Central memory CD8-positive, alpha-beta T cell (primary cell): ENCODE results near the gene PTPRM.

ENCODE experiments used
- ATAC-seq: fragments of 150-1000 bp; cut with Tn5 transposase; replicated peaks from 2 replicates; pipeline ENCODE4 v1.10.0; 2022; ENCODE audit warnings: mild to moderate bottlenecking, moderate FRiP score, moderate number of reproducible peaks; ENCODE audit not compliant: poor library complexity, severe bottlenecking; ENCODE audit errors: extremely low read depth
- DNase-seq, 2 donors: peaks; one replicate each; pipeline ENCODE4 v3.0.0; 2021; ENCODE audit warnings: low spot score in 2 of 2
- H3K27ac Mint-ChIP-seq: one replicate; pipeline ENCODE4 v1.8.0; 2022; ENCODE audit warnings: low read depth, mild to moderate bottlenecking, moderate library complexity, mixed read lengths
- H3K27me3 Mint-ChIP-seq: one replicate; pipeline ENCODE4 v1.8.0; 2022; ENCODE audit warnings: mixed read lengths
- H3K36me3 Mint-ChIP-seq: one replicate; pipeline ENCODE4 v1.8.0; 2022; ENCODE audit warnings: mild to moderate bottlenecking, moderate library complexity, mixed read lengths; ENCODE audit not compliant: insufficient read depth
- H3K4me1 Mint-ChIP-seq: one replicate; pipeline ENCODE4 v1.8.0; 2022; ENCODE audit warnings: mixed read lengths
- H3K4me3 Mint-ChIP-seq: one replicate; pipeline ENCODE4 v1.8.0; 2022; ENCODE audit warnings: mild to moderate bottlenecking, moderate library complexity, mixed read lengths
- H3K9me3 Mint-ChIP-seq: one replicate; pipeline ENCODE4 v1.8.0; 2022; ENCODE audit warnings: mixed read lengths

Gene PTPRM

GRCh38 chr18:8319798-8320489 is 752.8 kb downstream of the PTPRM start:
- Mint-ChIP-seq H3K36me3 (peaks cover 5% of the 10 kb centered on the region), H3K27me3 (no peaks in the 10 kb centered on the region), H3K27ac (no peak overlapping the region), H3K4me1 (no peaks in the 10 kb centered on the region), H3K9me3 (peaks cover 23% of the 10 kb centered on the region), H3K4me3 (no peak overlapping the region)
- DNase-seq: no peak
- no peak for ATAC-seq

GRCh38 chr18:8322486-8322885 is 755.4 kb downstream of the PTPRM start:
- H3K4me1 Mint-ChIP-seq: no peaks in the 10 kb centered on the region
- no peak for DNase-seq
- ATAC-seq: no peak
- peaks cover 13% of the 10 kb centered on the region for H3K9me3 Mint-ChIP-seq
- H3K36me3 Mint-ChIP-seq: peaks cover 2% of the 10 kb centered on the region
- no peak overlapping the region for H3K27ac Mint-ChIP-seq
- no peak overlapping the region for H3K4me3 Mint-ChIP-seq
- no peaks in the 10 kb centered on the region for H3K27me3 Mint-ChIP-seq

- Mint-ChIP-seq H3K9me3 (peaks cover 7% of the 10 kb centered on the region), H3K27me3 (no peaks in the 10 kb centered on the region), H3K36me3 (no peaks in the 10 kb centered on the region), H3K4me1 (no peaks in the 10 kb centered on the region), H3K4me3 (no peak overlapping the region), H3K27ac (no peak overlapping the region)
- no peak for ATAC-seq
- no peak for DNase-seq
Observed at GRCh38 chr18:8324343-8325065, 757.4 kb downstream of the PTPRM start.

GRCh38 chr18:8326763-8327394 is 759.8 kb downstream of the PTPRM start:
- H3K4me1 Mint-ChIP-seq: no peaks in the 10 kb centered on the region
- no peaks in the 10 kb centered on the region for H3K27me3 Mint-ChIP-seq
- no peaks in the 10 kb centered on the region for H3K9me3 Mint-ChIP-seq
- no peak overlapping the region for H3K27ac Mint-ChIP-seq
- ATAC-seq: no peak
- no peak for DNase-seq
- no peaks in the 10 kb centered on the region for H3K36me3 Mint-ChIP-seq
- H3K4me3 Mint-ChIP-seq: no peak overlapping the region

- H3K36me3 Mint-ChIP-seq: no peaks in the 10 kb centered on the region
- no peaks in the 10 kb centered on the region for H3K4me1 Mint-ChIP-seq
- ATAC-seq: no peak
- no peaks in the 10 kb centered on the region for H3K27me3 Mint-ChIP-seq
- no peak overlapping the region for H3K27ac Mint-ChIP-seq
- no peak overlapping the region for H3K4me3 Mint-ChIP-seq
- no peak for DNase-seq
- no peaks in the 10 kb centered on the region for H3K9me3 Mint-ChIP-seq
Observed at GRCh38 chr18:8328126-8328525, 761.0 kb downstream of the PTPRM start.

GRCh38 chr18:8329186-8329771 is 762.2 kb downstream of the PTPRM start:
- no peak for ATAC-seq
- H3K36me3 Mint-ChIP-seq: no peaks in the 10 kb centered on the region
- H3K9me3 Mint-ChIP-seq: no peaks in the 10 kb centered on the region
- no peak overlapping the region for H3K4me3 Mint-ChIP-seq
- no peaks in the 10 kb centered on the region for H3K27me3 Mint-ChIP-seq
- DNase-seq: no peak
- H3K27ac Mint-ChIP-seq: no peak overlapping the region
- no peaks in the 10 kb centered on the region for H3K4me1 Mint-ChIP-seq

- no peaks in the 10 kb centered on the region for H3K9me3 Mint-ChIP-seq
- H3K36me3 Mint-ChIP-seq: no peaks in the 10 kb centered on the region
- DNase-seq (no peak), ATAC-seq (no peak)
- no peaks in the 10 kb centered on the region for H3K27me3 Mint-ChIP-seq
- no peaks in the 10 kb centered on the region for H3K4me1 Mint-ChIP-seq
- H3K4me3 Mint-ChIP-seq: no peak overlapping the region
- no peak overlapping the region for H3K27ac Mint-ChIP-seq
Observed at GRCh38 chr18:8330575-8330974, 763.5 kb downstream of the PTPRM start.

GRCh38 chr18:8332286-8332685 is 765.2 kb downstream of the PTPRM start:
- no peaks in the 10 kb centered on the region for H3K4me1 Mint-ChIP-seq
- no peak overlapping the region for H3K27ac Mint-ChIP-seq
- H3K4me3 Mint-ChIP-seq: no peak overlapping the region
- no peaks in the 10 kb centered on the region for H3K9me3 Mint-ChIP-seq
- ATAC-seq (no peak), DNase-seq (no peak)
- no peaks in the 10 kb centered on the region for H3K27me3 Mint-ChIP-seq
- H3K36me3 Mint-ChIP-seq: peaks cover 2% of the 10 kb centered on the region

GRCh38 chr18:8333961-8334360 is 766.8 kb downstream of the PTPRM start:
- no peaks in the 10 kb centered on the region for H3K4me1 Mint-ChIP-seq
- H3K27me3 Mint-ChIP-seq: no peaks in the 10 kb centered on the region
- H3K9me3 Mint-ChIP-seq: no peaks in the 10 kb centered on the region
- DNase-seq (no peak), ATAC-seq (no peak)
- no peak overlapping the region for H3K4me3 Mint-ChIP-seq
- no peak overlapping the region for H3K27ac Mint-ChIP-seq
- H3K36me3 Mint-ChIP-seq: peaks cover 7% of the 10 kb centered on the region

GRCh38 chr18:8337211-8337610 is 770.1 kb downstream of the PTPRM start:
- no peak for DNase-seq
- Mint-ChIP-seq H3K27ac (no peak overlapping the region), H3K9me3 (no peaks in the 10 kb centered on the region), H3K27me3 (no peaks in the 10 kb centered on the region), H3K4me1 (no peaks in the 10 kb centered on the region), H3K4me3 (no peak overlapping the region), H3K36me3 (peaks cover 7% of the 10 kb centered on the region)
- no peak for ATAC-seq

GRCh38 chr18:8339210-8339609 is 772.1 kb downstream of the PTPRM start:
- Mint-ChIP-seq H3K4me3 (no peak overlapping the region), H3K27ac (no peak overlapping the region)
- no peak for DNase-seq

GRCh38 chr18:8339952-8340351 is 772.8 kb downstream of the PTPRM start:
- Mint-ChIP-seq H3K4me3 (no peak overlapping the region), H3K27me3 (no peaks in the 10 kb centered on the region), H3K9me3 (no peaks in the 10 kb centered on the region), H3K27ac (no peak overlapping the region), H3K4me1 (no peaks in the 10 kb centered on the region), H3K36me3 (peaks cover 11% of the 10 kb centered on the region)
- DNase-seq (no peak), ATAC-seq (no peak)

More at GRCh38 chr18:8339210-8339609, 772.1 kb downstream of the PTPRM start:
- Mint-ChIP-seq H3K27me3 (no peaks in the 10 kb centered on the region), H3K36me3 (peaks cover 10% of the 10 kb centered on the region), H3K4me1 (no peaks in the 10 kb centered on the region), H3K9me3 (no peaks in the 10 kb centered on the region)
- no peak for ATAC-seq
